HG03439 (cell line): ENCODE measurements around the gene NTM.
"Not testable (repeated sequence)": the region's sequence is repeated elsewhere in the genome, so short reads cannot be mapped to it uniquely, and the experiment has no call there.

ENCODE experiments used
- ATAC-seq: cut with Tn5 transposase; IDR thresholded peaks from one replicate; pipeline ENCODE4 v1.9.1; 2021; ENCODE audit warnings: mild to moderate bottlenecking, moderate library complexity; ENCODE audit not compliant: unreplicated experiment

Gene NTM

DNA sequence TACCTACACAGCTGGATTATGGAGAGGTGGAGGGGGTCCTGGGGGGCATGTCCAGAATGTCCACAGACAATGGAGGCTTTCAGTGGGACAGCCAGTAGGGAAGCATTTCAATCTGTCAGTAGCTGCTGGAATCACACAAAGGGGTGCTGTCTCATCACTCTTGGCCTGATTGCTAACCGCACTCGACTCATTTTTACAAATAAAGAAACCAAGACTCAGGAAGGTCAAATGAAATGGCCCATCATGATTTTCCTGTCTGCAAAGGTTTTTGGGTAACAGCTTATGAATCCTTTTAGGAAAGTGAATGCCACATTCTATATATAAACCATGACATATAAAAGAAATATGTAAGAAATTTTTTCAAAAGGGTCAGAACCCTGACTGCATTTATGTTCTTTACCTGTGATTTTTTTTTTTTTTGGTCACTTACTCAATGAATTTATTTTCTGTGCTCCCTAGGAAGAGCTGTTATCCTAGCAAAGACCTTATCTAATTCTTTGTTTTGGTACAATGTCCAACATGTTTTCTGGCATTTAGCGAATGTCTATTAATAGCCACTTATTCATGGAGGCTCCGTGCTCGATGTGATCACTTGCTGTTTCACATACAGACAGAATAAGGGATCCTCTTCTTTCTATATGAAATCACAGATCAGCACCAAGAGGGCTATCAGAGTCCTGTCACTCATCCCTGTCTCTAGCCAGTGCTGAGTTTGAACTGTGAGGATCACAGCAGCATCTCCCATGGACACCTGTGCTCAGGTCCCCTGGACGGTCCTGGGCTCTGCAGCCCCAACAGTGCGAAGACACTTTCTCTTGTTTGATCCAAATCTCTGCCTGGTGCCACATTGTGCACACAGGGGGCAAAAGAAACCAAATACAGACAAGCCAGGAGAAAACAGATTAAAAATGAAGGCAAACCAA, 979.7 kb downstream of the NTM start:
- ATAC-seq = no peak

DNA sequence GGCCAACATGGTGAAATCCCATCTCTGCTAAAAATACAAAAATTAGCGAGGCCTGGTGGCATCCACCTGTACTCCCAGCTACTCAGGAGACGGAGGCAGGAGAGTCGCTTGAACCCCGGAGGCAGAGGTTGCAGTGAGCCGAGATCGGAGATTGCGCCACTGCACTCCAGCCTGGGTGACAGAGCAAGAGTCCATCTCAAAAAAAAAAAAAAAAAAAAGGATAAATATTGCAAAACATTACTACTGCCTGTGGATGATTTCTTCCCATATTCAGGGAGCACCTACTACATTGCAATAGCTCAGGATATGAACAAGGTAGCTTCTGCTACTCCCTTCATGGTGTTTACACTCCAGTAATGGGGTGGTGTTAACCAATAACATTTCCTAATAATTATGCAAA, 980.6 kb downstream of the NTM start:
- no peak for ATAC-seq

DNA sequence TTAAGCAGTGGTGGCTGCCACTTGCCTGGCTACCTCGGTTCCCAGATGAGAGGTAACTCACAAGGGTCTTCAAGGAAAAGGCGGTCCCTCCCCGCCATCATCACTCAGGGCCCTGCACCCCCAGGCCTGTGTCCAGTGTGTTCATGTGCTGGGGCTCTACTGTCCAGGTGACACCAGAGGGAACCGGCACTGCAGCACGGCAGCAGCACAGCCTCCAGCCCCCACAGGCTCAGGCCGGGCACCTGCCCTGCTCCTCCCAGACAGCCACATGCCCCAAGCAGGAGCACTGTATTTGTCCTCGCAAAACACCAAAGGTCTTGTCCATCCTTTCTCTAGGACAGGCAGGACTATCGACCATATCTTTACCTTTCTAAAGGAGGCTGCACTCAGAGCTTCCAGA, 982.1 kb downstream of the NTM start:
- no peak for ATAC-seq

DNA sequence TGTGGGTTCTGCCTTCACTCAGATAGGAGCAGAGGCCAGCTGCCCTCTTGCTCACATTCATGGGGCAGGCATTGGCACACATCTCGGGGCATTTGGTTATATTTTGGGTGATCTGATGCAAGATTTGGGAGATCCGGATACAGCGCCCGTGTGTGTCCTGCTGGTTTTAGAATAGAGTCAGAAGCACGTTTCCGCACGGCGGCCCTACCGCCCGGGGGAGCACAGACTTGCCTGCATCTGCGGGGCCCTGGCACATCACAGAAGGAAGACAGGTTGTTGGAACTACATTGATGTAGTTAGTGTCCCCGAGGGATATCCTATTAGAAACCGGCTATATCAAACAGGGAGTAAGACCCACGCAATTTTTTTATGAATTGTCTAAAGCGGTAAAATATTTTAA, 982.8 kb downstream of the NTM start:
- no peak for ATAC-seq

DNA sequence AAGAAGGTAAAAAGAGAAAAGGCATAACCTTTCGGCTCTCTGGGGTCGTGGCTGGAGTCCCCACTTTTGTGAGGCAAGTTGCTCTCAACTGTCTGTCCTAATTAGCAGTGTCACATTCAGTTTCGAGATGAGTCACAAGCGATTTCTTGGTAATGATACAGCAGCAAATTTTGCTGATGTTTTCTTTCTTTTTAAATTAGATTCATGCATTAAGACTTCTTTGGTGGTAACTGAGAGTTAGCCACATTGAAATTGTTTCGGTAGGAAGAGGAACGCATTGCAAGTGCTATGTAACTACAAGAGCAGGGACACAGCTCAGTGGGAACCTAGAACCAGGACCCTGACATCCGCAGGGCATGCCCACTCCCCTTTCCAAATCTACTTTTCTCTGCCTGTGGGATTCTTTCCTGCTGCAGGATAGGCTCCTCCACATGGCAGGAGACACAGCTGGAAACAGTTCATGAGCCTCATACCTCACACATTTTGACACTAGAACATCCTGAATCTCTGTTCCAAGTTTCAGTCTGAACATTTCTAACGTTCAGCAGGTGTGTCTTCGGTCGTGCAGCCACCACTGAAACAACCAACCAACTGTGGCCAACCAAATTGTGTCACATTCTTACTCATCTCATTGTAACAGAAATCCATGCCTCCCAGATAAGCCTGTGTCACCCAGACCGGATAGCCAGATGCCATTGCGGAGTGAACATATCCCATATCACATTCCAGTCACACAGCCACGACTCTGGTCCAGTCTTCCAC, 987.6 kb downstream of the NTM start:
- peak; percentile 86 for ATAC-seq

DNA sequence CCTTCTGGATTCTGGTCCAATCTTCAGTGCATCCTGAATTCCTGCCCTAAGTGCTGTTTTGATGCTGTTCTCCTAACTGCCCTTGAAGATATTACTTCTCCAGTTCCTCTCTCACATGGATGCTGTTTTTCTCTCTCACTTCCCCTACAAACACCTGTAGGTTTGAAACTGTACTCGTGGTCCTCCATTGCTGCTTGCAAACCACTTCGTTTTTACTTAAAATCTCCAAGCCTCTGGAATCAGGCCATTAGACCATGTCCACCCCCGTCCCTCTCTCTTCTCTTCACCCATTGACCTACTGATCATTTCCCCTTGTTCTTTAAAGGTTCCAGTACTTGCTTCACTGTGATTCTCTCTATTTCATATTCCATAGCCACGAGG, 988.1 kb downstream of the NTM start:
- ATAC-seq = peak; percentile 38

DNA sequence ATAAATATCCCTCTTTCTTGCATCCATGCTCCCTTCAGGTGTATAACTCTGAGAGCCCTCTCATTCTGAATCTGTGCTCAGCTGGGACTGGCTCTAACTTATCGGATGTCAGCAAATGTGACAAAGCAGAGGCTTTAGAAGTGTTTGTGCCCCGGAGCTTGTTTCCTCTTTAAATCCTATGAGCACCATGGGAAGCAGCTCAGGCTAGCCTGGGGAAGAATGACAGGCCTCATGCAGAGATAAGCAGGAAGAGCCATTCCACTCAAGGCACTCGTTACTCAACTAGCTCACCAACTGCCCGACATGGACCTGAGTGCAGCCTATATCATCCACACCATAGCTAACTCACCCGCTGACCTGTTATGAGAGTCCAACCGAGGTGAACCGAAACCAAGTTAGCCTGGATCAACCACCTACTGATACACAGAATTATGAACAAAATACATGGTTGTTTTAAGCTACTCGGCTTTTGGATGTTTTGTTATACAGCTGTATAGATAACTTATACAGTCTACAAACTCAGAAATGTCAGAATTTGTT, 990.7 kb downstream of the NTM start:
- no peak for ATAC-seq

DNA sequence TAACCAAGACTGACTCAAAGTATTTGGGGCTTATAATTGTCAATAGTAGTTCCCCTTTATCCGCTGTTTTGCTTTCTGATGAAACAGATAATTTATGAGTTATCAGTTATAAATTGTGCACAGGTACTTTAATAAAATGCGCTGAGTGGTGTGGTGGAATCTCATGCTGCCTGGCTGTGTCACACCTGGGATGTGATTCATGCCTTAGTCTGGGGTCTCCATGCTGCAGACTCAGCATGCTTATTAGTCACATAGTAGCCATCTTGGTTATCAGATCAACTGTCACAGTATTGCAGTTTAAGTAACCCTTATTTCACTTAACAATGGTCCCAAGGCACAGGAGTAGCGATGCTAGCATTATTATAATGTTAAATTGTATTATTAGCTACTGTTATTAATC, 995.2 kb downstream of the NTM start:
- no peak for ATAC-seq

DNA sequence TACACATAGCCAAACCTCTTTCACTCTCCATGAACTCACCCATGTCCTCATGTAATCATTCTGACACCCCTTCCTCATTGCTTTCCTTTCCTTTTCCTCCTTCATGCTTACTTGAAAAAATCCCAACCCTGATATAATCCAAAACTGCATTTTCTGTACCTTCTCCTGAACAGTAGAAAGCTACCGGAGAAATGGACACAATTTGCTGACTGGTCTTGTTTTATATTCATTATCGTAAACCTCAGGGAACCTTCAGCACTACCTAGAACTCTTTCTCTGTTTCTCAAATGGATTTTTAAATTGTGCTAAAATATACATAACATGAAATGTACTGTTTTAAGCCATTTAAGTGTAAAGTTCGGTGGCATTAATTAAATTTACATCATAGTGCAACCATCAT, 996.9 kb downstream of the NTM start:
- ATAC-seq = no peak

DNA sequence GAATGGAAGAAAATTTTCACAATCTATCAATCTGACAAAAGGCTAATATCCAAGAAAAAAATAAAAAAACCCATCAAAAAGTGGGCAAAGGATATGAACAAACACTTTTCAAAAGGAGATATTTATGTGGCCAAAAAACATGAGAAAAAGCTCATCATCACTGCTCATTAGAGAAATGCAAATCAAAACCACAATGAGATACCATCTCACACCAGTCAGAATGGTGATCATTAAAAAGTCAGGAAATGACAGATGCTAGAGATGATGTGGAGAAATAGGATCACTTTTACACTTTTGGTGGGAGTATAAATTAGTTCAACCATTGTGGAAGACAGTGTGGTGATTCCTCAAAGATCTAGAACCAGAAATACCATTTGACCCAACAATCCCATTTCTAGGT, 999.7 kb downstream of the NTM start:
- not testable (repeated sequence) for ATAC-seq

DNA sequence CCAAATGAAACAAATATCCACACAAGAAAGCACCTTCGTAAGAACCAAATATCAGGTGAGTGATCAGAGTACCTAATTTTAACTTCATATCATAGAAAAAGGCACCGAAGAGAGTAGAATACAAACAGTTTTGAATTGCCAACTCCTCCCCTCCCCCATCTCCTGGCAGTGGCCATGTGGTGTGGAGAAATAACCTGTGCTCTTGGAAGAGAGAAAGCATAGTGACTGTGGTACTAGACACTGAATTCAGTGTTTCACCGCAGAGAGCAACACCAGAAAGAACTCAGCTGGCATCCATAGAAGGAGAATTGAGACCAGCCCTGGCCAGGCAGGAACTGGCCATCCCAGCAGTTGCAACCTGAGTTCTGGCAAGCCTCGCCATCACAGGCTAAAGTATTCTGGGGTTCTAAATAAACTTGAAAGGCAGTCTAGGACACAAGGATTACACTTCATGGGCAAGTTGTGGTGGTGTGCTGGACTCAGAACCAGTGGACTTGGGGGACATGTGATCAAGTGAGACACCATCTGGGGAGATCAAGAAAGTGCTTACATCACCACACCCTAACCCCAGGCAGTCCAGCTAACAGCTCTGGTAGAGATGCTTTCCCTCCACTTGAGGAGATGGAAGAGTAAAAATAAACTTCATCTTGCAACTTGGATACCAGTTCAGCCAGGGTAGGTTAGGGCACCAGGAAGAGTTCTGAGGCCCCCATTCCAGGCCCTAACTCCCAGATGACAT, 1003.2 kb downstream of the NTM start:
- ATAC-seq = no peak

DNA sequence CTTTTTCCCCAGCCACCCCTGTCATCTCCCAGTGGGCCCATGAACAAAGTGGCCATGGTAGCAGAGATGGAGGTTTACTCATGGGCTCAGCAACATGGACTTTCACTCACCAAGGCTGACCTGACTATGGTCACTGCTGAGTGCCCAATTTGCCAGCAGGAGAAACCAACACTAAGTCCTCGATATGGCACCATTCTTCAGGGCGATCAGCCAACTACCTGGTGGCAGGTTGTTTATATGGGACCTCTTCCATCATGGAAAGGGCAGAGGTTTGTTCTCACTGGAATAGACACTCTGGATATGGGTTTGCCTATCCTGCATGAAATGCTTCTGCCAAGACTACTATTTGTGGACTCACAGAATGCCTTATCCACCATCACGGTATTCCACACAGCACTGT, 1009.1 kb downstream of the NTM start:
- ATAC-seq = no peak
